Cardiac fibroblast (primary cell): Measurements from ENCODE around the gene MARS1.

Experiments used
- DNase-seq, 2 donors: peaks; one replicate each; pipeline versions ENCODE4 v3.0.0 to v3.0.0-alpha.2; 2010; ENCODE audit warnings: low read depth in 2 of 2
- H3K4me3 ChIP-seq, 2 donors: replicated peaks in 1 of 2; 1 replicate in 1 of 2; 2 replicates in 1 of 2; pipeline ENCODE4 v1.5.1; 2011; ENCODE audit warnings: low read depth in 2 of 2, low read length in 2 of 2, mild to moderate bottlenecking in 2 of 2, moderate library complexity in 1 of 2
- TF ChIP-seq, protein P1 (sequence below): IDR thresholded peaks from one replicate; pipeline ENCODE4 v1.5.1; 2011; ENCODE audit warnings: low read depth, mild to moderate bottlenecking, low read length, inconsistent platforms

The MARS1 gene

DNA sequence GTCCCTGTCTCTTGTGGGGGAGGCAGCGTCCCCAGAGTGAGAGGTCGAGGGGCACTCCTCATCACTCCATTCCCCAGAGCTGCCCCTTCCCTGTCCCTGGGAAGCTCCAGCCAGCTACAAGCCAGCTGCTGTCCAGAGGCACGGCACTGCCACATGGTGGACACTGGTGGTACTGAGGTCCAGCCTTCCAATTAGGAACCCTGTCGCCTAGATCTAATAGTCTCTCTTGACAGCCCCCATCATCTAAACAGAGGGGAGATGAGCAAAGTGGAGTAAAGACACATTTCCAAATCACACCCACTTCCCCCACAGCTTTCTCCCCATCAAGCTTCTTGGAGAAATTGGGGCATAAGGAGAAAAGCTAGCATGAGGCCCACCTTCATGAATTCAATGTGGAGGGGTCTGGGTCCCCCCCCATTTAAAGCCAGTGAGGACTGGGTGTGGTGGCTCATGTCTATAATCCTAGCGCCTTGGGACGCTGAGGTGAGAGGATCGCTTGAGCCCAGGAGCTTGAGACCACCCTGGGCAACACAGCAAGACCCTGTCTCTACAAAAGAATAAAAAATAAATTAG lies 34.8 kb upstream of the MARS1 start:
- no peak overlapping the region for H3K4me3 ChIP-seq
- TF ChIP-seq, protein P1, sequence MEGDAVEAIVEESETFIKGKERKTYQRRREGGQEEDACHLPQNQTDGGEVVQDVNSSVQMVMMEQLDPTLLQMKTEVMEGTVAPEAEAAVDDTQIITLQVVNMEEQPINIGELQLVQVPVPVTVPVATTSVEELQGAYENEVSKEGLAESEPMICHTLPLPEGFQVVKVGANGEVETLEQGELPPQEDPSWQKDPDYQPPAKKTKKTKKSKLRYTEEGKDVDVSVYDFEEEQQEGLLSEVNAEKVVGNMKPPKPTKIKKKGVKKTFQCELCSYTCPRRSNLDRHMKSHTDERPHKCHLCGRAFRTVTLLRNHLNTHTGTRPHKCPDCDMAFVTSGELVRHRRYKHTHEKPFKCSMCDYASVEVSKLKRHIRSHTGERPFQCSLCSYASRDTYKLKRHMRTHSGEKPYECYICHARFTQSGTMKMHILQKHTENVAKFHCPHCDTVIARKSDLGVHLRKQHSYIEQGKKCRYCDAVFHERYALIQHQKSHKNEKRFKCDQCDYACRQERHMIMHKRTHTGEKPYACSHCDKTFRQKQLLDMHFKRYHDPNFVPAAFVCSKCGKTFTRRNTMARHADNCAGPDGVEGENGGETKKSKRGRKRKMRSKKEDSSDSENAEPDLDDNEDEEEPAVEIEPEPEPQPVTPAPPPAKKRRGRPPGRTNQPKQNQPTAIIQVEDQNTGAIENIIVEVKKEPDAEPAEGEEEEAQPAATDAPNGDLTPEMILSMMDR: peak; percentile 98
- DNase-seq: peak; percentile 81 to 84

DNA sequence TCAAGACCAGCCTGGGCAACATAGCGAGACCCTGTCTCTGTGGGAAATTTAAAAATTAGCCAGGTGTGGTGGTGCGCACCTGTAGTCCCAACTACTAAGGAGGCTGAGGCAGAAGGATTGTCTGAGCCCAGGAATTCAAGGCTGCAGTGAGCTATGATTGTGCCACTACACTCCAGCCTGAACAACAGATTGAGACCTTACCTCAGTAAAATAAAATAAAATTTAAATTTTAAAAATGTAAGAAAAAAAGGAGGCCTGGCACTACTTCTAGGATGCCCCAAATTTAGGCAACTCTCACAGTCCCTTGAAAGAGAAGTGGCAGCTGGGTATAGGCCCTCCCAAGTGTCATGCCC lies 33.7 kb upstream of the MARS1 start:
- TF ChIP-seq, protein P1: no peak
- no peak for DNase-seq
- no peak overlapping the region for H3K4me3 ChIP-seq

DNA sequence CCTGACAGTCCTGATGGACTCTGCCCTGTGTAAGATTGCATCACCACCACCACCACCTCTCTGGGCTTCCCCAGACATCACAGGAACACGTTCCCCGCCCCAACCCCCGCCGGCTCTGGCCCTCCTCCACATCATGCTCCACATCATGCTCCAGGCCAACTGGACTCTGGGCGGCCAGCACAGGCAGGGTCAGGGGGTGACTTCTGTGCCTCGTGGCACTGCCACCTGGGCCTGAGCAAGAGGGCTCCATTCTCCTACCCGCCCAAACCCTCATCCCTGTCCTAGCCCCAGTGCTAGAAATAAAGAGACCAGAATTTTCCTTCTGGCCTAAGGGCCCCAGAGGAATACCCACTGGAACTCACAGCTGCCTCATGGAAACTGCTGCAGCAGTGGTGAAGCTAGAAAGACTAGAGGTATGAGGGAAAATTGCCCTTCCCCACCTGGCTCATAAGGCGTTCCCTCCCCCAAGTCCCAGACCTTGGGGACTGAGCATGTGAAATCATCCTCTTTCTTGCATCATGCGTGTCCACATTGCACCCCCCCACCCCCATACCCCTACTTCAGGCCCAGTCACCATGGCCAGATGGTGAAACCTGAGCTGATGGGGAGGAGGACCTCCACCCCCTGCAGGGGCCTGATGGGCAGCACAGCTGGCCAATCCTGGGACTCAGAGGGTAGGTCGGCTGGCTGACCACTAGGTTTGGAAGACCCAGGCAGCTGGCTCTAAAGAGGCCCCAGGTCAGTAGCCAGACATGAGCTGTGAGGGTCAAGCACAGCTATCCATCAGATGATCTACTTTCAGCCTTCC lies 33.1 kb upstream of the MARS1 start, which contains the start of gene INHBE:
INHBE (plus strand) TSS at position 742 of the 808 bp plus-strand sequence. CDS start 230 bp downstream, outside the sequence.
- TF ChIP-seq, protein P1: peak; percentile 1
- DNase-seq: peak; percentile 78 to 80
- no peak within 1 kb of the TSS for H3K4me3 ChIP-seq

DNA sequence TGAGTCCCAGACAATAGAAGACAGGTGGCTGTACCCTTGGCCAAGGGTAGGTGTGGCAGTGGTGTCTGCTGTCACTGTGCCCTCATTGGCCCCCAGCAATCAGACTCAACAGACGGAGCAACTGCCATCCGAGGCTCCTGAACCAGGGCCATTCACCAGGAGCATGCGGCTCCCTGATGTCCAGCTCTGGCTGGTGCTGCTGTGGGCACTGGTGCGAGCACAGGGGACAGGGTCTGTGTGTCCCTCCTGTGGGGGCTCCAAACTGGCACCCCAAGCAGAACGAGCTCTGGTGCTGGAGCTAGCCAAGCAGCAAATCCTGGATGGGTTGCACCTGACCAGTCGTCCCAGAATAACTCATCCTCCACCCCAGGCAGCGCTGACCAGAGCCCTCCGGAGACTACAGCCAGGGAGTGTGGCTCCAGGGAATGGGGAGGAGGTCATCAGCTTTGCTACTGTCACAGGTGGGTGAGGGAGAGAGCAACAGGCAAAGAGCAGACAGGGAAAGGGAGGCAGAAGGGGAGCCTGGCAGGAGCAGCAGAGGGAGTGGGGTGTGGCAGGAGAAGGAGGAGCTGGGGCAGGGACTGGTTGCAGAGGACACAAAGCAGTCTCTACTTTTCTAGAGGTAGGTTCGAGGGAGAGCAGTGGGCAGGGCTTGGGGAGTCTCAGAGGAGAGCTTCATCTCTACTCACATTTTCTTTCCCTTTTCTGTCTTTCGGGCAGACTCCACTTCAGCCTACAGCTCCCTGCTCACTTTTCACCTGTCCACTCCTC lies 32.3 kb upstream of the MARS1 start:
- no peak for DNase-seq
- TF ChIP-seq, protein P1: no peak
- no peak overlapping the region for H3K4me3 ChIP-seq

DNA sequence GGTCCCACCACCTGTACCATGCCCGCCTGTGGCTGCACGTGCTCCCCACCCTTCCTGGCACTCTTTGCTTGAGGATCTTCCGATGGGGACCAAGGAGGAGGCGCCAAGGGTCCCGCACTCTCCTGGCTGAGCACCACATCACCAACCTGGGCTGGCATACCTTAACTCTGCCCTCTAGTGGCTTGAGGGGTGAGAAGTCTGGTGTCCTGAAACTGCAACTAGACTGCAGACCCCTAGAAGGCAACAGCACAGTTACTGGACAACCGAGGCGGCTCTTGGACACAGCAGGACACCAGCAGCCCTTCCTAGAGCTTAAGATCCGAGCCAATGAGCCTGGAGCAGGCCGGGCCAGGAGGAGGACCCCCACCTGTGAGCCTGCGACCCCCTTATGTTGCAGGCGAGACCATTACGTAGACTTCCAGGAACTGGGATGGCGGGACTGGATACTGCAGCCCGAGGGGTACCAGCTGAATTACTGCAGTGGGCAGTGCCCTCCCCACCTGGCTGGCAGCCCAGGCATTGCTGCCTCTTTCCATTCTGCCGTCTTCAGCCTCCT lies 31.6 kb upstream of the MARS1 start:
- TF ChIP-seq, protein P1: peak; percentile 61
- DNase-seq: peak; percentile 44 to 45
- H3K4me3 ChIP-seq: no peak overlapping the region

DNA sequence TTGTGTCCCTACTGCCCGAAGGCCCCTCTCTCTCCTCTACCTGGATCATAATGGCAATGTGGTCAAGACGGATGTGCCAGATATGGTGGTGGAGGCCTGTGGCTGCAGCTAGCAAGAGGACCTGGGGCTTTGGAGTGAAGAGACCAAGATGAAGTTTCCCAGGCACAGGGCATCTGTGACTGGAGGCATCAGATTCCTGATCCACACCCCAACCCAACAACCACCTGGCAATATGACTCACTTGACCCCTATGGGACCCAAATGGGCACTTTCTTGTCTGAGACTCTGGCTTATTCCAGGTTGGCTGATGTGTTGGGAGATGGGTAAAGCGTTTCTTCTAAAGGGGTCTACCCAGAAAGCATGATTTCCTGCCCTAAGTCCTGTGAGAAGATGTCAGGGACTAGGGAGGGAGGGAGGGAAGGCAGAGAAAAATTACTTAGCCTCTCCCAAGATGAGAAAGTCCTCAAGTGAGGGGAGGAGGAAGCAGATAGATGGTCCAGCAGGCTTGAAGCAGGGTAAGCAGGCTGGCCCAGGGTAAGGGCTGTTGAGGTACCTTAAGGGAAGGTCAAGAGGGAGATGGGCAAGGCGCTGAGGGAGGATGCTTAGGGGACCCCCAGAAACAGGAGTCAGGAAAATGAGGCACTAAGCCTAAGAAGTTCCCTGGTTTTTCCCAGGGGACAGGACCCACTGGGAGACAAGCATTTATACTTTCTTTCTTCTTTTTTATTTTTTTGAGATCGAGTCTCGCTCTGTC lies 31.0 kb upstream of the MARS1 start:
- H3K4me3 ChIP-seq: no peak overlapping the region
- TF ChIP-seq, protein P1: no peak
- no peak for DNase-seq
